Activated CD8-positive, alpha-beta T cell treated with anti-CD3 and anti-CD28 coated beads for 36 hours (primary cell): ENCODE results near the gene CACNA1F. TPM values are rescaled to one million over a fixed set of nuclear protein-coding genes. Genes with fewer than 3 reads are reported as not detected.
A peak's percentile ranks its signal among the peaks of the same experiment; 100 is the strongest.

Experiments used
- ATAC-seq: fragments of 200-7000 bp; cut with Tn5 transposase; one replicate; pipeline ENCODE4 v1.10.0; 2021; ENCODE audit warnings: mild to moderate bottlenecking, moderate library complexity
- CTCF ChIA-PET: fragments of 350-600 bp; sonication (Branson Sonifier 250); formaldehyde crosslinking; loops from one replicate; lab custom pipeline; 2021; ENCODE audit warnings: antibody characterized with exemption; lab: Charles Lee
- POLR2A ChIA-PET: fragments of 350-600 bp; sonication (Branson Sonifier 250); formaldehyde crosslinking; loops from one replicate; lab custom pipeline; 2021; ENCODE audit warnings: antibody characterized with exemption; lab: Charles Lee
- DNase-seq: peaks from one replicate; pipeline ENCODE4 v3.0.0-alpha.2; 2020
- H3K27ac Mint-ChIP-seq: one replicate; pipeline ENCODE4 v1.8.0; 2021; ENCODE audit warnings: mild to moderate bottlenecking, mixed read lengths
- H3K27me3 Mint-ChIP-seq: one replicate; pipeline ENCODE4 v1.8.0; 2021; ENCODE audit warnings: mixed read lengths
- H3K36me3 Mint-ChIP-seq: one replicate; pipeline ENCODE4 v1.8.0; 2021; ENCODE audit warnings: low read depth, mixed read lengths
- H3K4me1 Mint-ChIP-seq: one replicate; pipeline ENCODE4 v1.8.0; 2021; ENCODE audit warnings: low read depth, mixed read lengths
- H3K4me3 Mint-ChIP-seq: one replicate; pipeline ENCODE4 v1.8.0; 2021; ENCODE audit warnings: mild to moderate bottlenecking, moderate library complexity, mixed read lengths
- H3K9me3 Mint-ChIP-seq: one replicate; pipeline ENCODE4 v1.8.0; 2021; ENCODE audit warnings: mixed read lengths
- CTCF ChIP-seq: fragments of 200-600 bp; IDR thresholded peaks from one replicate; pipeline ENCODE4 v1.8.0; 2022; ENCODE audit warnings: antibody characterized with exemption, mild to moderate bottlenecking
- intact Hi-C: fragments of 100-400 bp; cut with micrococcal nuclease; formaldehyde crosslinking; loops from one replicate; pipeline ENCODE4 v1.10.0; 2022
- total RNA-seq, 2 experiments: library from RNA; stranded (reverse); gene quantifications; one replicate each; pipeline ENCODE4 v1.2.3, GENCODE V29; 2021

The CACNA1F gene
- total RNA-seq, 2 experiments from 2014 or later = 0.90 to 1.1 TPM

GRCh38 chrX:49189606-49190005, 43.5 kb downstream of the CACNA1F start:
- intact Hi-C loops = loop anchor here (5.0 kb wide), 1 partner anchor 83 kb away; no protein-coding TSS in a partner anchor
- Mint-ChIP-seq H3K9me3 (no peaks in the 10 kb centered on the region), H3K4me1 (peaks cover 24% of the 10 kb centered on the region), H3K27me3 (no peaks in the 10 kb centered on the region), H3K4me3 (peak overlapping the region; percentile 86), H3K36me3 (peaks cover 4% of the 10 kb centered on the region), H3K27ac (peak overlapping the region; percentile 94)
- CTCF ChIA-PET = interaction anchor here (1.9 kb wide), 1 partner anchor 34 kb away, joined by 7 read pairs; no protein-coding TSS in a partner anchor
- TF ChIP-seq CTCF = no peak
- DNase-seq (no peak), ATAC-seq (no peak)
- POLR2A ChIA-PET = no interaction called here

DNA sequence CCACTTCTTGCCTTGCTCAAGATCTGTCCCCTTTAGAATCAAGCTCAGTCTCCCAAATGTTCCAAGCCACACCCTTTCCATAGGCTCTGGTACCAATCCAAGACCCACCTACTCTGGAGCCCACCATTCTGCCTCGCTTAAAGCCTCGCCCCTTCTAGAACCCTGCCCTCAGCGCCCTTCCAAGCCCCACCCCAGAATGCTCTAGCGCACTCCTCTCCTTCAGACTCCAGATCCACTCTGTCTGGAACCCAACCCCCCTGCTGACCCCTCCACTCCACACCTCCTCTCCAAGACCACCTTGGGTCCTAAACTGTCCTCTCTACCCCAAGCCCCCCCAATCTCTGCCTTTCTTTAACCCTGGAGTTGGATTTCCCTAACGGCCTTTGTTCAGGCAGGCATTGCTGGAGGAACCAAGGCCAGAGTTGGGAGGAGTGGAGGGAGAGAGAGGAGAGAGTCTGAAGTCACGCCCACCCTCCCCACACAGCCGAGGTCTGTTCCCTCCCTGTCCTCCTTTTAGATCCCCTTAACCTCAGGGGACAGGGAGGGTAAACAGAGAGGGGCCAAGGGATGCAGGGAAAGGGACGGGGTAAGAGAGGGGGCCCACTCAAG, 44.6 kb downstream of the CACNA1F start:
- DNase-seq = no peak
- TF ChIP-seq CTCF = no peak
- Mint-ChIP-seq H3K27ac (no peak overlapping the region), H3K4me3 (no peak overlapping the region), H3K27me3 (no peaks in the 10 kb centered on the region), H3K36me3 (peaks cover 13% of the 10 kb centered on the region), H3K4me1 (peaks cover 19% of the 10 kb centered on the region), H3K9me3 (no peaks in the 10 kb centered on the region)
- ChIA-PET CTCF (no interaction called here), POLR2A (no interaction called here)
- ATAC-seq = no peak
- intact Hi-C loops = no loop called here

DNA sequence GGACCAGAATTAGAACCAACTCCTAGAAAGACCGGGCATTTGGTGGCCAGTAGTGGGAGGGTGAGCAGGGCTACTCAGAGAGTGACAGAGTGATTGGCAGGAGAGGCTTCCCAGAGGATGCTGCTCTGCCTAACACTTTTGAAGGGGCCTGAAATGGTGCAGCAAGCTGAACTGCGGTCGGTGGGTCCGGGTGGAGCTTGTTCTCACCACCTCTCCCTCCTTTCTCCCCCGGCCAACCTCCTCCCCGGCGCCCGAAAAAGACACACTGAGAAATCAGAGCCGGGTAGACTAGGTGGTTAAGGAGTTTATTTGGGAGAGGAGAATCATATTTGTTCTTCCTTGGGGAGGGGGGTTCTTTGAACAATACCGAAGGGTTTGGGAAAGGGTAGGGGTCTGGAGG, 45.6 kb downstream of the CACNA1F start:
- Mint-ChIP-seq H3K9me3 (no peaks in the 10 kb centered on the region), H3K27me3 (no peaks in the 10 kb centered on the region), H3K27ac (no peak overlapping the region), H3K36me3 (peaks cover 13% of the 10 kb centered on the region), H3K4me1 (peaks cover 10% of the 10 kb centered on the region), H3K4me3 (no peak overlapping the region)
- ChIA-PET POLR2A (interaction anchor here (0.6 kb wide), 2 partner anchors 11 to 185 kb away, joined by 3 to 4 read pairs; no protein-coding TSS in a partner anchor), CTCF (no interaction called here)
- DNase-seq (no peak), ATAC-seq (no peak)
- no peak for TF ChIP-seq CTCF
- intact Hi-C loops = no loop called here

DNA sequence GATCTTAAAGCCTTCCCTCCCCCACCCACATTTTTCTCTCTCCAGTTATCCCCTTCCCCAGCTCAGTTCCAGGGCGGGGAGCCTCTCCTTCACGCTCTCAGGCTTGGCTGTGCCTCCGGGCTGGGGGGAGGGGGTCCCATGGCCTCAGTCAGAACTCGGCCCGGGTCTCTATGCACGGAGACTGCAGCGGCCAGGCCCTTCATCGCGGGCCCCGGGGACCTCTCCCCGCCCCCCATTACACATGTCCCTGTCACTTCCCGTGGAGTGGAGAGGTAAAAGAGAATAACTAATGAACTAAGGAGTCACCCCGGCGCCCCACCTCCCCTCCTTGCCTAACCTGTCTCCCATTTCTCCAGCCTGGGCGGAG, 46.1 kb downstream of the CACNA1F start:
- TF ChIP-seq CTCF = no peak
- peak overlapping the region; percentile 77 for H3K27ac Mint-ChIP-seq
- intact Hi-C loops = no loop called here
- ChIA-PET POLR2A (interaction anchor here (1.0 kb wide), 1 partner anchor 275 kb away, joined by 3 read pairs; no protein-coding TSS in a partner anchor), CTCF (no interaction called here)
- ATAC-seq = no peak
- no peaks in the 10 kb centered on the region for H3K9me3 Mint-ChIP-seq
- H3K4me3 Mint-ChIP-seq = peak overlapping the region; percentile 84
- peaks cover 13% of the 10 kb centered on the region for H3K36me3 Mint-ChIP-seq
- H3K27me3 Mint-ChIP-seq = no peaks in the 10 kb centered on the region
- peaks cover 8% of the 10 kb centered on the region for H3K4me1 Mint-ChIP-seq
- DNase-seq = no peak
